PC-3 (cell line): ENCODE measurements around the gene PLK5.

ENCODE experiments used
- CTCF ChIP-seq: fragments of 300-600 bp; sonication (generic); conservative IDR thresholded peaks from 2 replicates; pipeline ENCODE4 v1.5.1; 2017; ENCODE audit warnings: antibody characterized with exemption, low read depth, mild to moderate bottlenecking, low read length
- EZH2phosphoT487 ChIP-seq: fragments of 300-600 bp; sonication (generic); IDR thresholded peaks from 2 replicates; pipeline ENCODE4 v1.6.1; 2018; ENCODE audit warnings: mild to moderate bottlenecking, antibody characterized with exemption, low read length, borderline replicate concordance

DNA sequence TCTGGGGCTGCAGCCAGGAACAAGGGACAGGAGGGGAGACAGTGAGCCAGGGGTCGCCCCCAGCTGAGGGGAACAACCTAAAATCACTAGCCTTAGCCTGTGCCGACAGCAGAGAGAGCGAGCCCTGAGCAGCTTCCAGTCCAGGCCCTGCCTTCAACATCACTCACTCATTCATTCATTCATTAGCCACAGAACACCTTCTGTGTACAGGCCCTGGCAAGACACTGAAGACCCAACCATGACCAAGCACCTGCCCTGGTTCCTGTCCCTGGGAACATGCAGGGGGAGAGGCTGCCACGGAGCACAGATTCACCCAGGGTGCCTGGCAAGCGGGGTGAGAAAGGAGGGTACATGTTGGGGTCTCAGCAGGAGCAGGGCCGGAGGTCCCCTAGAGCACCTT lies 39.4 kb downstream of the PLK5 start:
- no peak for TF ChIP-seq CTCF
- no peak for TF ChIP-seq EZH2phosphoT487
